GM10266 (cell line): ENCODE measurements around the gene DUSP14.

ENCODE experiments used
- DNase-seq: peaks from one replicate; pipeline ENCODE4 v3.0.0; 2012; ENCODE audit errors: extremely low spot score
- TF ChIP-seq, protein P1 (sequence below): IDR thresholded peaks from 2 replicates; pipeline ENCODE4 v1.5.1; 2012; ENCODE audit warnings: mild to moderate bottlenecking, low read depth; ENCODE audit not compliant: control insufficient read depth, insufficient read depth; ENCODE audit errors: missing control alignments

Gene DUSP14

DNA sequence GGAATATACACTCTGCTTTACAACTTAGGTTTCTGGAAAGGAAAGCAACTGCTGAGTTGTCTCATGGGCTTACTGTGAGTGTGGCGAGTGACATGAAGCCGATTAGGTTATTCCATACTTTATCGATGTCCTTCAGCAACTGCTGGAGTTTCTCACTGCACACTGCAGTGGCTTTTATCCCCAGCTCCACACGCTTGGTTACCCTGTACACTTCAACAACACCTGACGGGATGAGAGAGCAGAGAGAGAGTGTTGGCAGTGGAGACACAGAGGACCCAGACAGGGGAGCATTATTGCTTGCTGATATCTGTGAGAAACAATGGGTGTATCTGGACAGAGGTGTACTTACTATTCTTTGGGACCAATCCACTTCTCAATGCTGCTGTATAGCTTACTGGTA is 46.2 kb downstream of the DUSP14 start:
- TF ChIP-seq, protein P1, sequence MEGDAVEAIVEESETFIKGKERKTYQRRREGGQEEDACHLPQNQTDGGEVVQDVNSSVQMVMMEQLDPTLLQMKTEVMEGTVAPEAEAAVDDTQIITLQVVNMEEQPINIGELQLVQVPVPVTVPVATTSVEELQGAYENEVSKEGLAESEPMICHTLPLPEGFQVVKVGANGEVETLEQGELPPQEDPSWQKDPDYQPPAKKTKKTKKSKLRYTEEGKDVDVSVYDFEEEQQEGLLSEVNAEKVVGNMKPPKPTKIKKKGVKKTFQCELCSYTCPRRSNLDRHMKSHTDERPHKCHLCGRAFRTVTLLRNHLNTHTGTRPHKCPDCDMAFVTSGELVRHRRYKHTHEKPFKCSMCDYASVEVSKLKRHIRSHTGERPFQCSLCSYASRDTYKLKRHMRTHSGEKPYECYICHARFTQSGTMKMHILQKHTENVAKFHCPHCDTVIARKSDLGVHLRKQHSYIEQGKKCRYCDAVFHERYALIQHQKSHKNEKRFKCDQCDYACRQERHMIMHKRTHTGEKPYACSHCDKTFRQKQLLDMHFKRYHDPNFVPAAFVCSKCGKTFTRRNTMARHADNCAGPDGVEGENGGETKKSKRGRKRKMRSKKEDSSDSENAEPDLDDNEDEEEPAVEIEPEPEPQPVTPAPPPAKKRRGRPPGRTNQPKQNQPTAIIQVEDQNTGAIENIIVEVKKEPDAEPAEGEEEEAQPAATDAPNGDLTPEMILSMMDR = no peak
- DNase-seq = no peak

- DNase-seq = no peak
- TF ChIP-seq, protein P1 = no peak
Observed at GRCh38 chr17:37538981-37539659, 49.4 kb downstream of the DUSP14 start.

GRCh38 chr17:37541880-37542660 is 52.4 kb downstream of the DUSP14 start:
- no peak for DNase-seq

GRCh38 chr17:37543637-37544052 is 54.0 kb downstream of the DUSP14 start:
- no peak for DNase-seq
- TF ChIP-seq, protein P1 = no peak

More at GRCh38 chr17:37541880-37542660, 52.4 kb downstream of the DUSP14 start:
- TF ChIP-seq, protein P1 = no peak

- TF ChIP-seq, protein P1 = no peak
- no peak for DNase-seq
Observed at GRCh38 chr17:37545486-37545885, 55.8 kb downstream of the DUSP14 start.

DNA sequence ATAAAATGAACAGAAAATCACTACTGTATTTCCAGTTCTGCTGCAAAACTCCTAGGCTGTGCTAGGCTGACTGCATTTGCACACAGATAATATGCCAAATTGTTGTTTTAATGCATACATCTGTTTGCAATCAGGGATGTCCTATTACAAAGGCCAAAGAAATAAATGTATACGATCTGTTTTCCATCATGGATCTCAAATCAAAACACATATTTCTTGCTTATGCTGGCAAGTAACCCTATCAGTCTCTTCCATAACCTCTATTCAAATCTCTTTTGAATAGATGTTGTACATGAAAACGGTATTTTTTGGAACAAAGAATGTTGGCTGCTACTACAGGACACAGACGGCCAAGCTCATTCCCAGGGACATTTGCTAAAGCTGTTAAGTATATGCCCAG is 56.6 kb downstream of the DUSP14 start:
- TF ChIP-seq, protein P1 = no peak
- DNase-seq = no peak

DNA sequence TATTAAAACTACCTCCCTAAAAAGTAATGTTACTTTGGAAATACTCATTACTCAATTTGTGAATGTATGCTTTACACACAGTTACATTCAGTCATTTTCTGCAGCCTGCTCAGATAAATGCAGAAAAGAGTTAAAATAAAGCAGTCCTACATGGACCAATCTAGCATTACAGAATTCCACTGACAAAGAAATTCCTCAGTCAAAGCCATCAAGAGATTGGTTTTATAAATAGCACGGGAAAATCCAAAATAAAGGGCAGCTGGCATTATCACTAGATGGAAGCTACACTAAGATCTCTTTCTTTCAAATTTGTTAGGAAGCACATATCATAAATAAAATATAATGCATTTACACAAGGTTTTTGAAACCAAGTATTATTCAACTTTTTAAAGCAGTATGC is 58.3 kb downstream of the DUSP14 start:
- TF ChIP-seq, protein P1 = no peak

More for the DNA sequence above, 58.3 kb downstream of the DUSP14 start:
- DNase-seq = no peak
